PC-9 (cell line): Measurements from ENCODE around the gene ADAMTS12. TPM values are rescaled to one million over a fixed set of nuclear protein-coding genes. Genes with fewer than 3 reads are reported as not detected.

Source experiments
- BruUV-seq: library from RNA; stranded (reverse); fragments of 400-500 nt; replicated peaks from 2 replicates; lab custom pipeline; 2021; lab: Mats Ljungman, UMichigan
- CTCF ChIA-PET: fragments of 300-600 bp; sonication (Branson Sonifier 250); formaldehyde crosslinking; loops from one replicate; lab custom pipeline; 2022; ENCODE audit warnings: antibody characterized with exemption; lab: Charles Lee
- POLR2A ChIA-PET: fragments of 300-600 bp; sonication (Branson Sonifier 250); formaldehyde crosslinking; loops from one replicate; lab custom pipeline; 2022; ENCODE audit warnings: antibody characterized with exemption; ENCODE audit not compliant: unreplicated experiment; lab: Charles Lee
- DNase-seq, 2 experiments: peaks; one replicate each; pipeline versions ENCODE4 v3.0.0 to v3.0.0-alpha.2; 2015 to 2022; ENCODE audit warnings: mixed read lengths in 1 of 2
- H2AFZ ChIP-seq: fragments of 200-600 bp; sonication (generic); 2 replicates; pipeline ENCODE4 v1.8.1; 2017; ENCODE audit warnings: antibody characterized with exemption
- H3F3A ChIP-seq: fragments of 200-600 bp; sonication (generic); 2 replicates; pipeline ENCODE4 v1.8.1; 2017; ENCODE audit warnings: antibody characterized with exemption, mild to moderate bottlenecking, low read depth; ENCODE audit not compliant: insufficient read depth
- H3K27ac ChIP-seq: fragments of 200-600 bp; sonication (generic); 2 replicates; pipeline ENCODE4 v1.6.1; 2016; ENCODE audit warnings: mixed run types
- H3K27me3 ChIP-seq: fragments of 200-600 bp; sonication (generic); 2 replicates; pipeline ENCODE4 v1.6.1; 2016; ENCODE audit warnings: low read depth, mixed run types; ENCODE audit not compliant: insufficient read depth
- H3K36me3 ChIP-seq: fragments of 200-600 bp; sonication (generic); 2 replicates; pipeline ENCODE4 v1.6.1; 2016; ENCODE audit warnings: low read depth, mixed run types
- H3K4me1 ChIP-seq: fragments of 200-600 bp; sonication (generic); replicated peaks from 2 replicates; pipeline ENCODE4 v1.6.1; 2016; ENCODE audit warnings: mixed run types; ENCODE audit not compliant: insufficient read depth
- H3K4me2 ChIP-seq: fragments of 200-600 bp; sonication (generic); 2 replicates; pipeline ENCODE4 v1.6.1; 2017; ENCODE audit warnings: mixed run types
- H3K4me3 ChIP-seq: fragments of 200-600 bp; sonication (generic); 2 replicates; pipeline ENCODE4 v1.6.1; 2016; ENCODE audit warnings: mixed run types
- H3K79me2 ChIP-seq: fragments of 200-600 bp; sonication (generic); 2 replicates; pipeline ENCODE4 v1.6.1; 2017; ENCODE audit warnings: low read depth, mixed run types
- H3K9me2 ChIP-seq: fragments of 200-600 bp; sonication (generic); 2 replicates; pipeline ENCODE4 v1.8.1; 2017; ENCODE audit warnings: mild to moderate bottlenecking; ENCODE audit not compliant: insufficient read depth
- H3K9me3 ChIP-seq: fragments of 200-600 bp; sonication (generic); 2 replicates; pipeline ENCODE4 v1.8.1; 2016; ENCODE audit warnings: low read depth; ENCODE audit not compliant: insufficient read depth
- H4K20me1 ChIP-seq: fragments of 200-600 bp; sonication (generic); 2 replicates; pipeline ENCODE4 v1.8.1; 2017; ENCODE audit not compliant: insufficient read depth
- EZH2 ChIP-seq: fragments of 200-600 bp; sonication (generic); IDR thresholded peaks from 2 replicates; pipeline ENCODE4 v1.8.0; 2017; ENCODE audit warnings: antibody characterized with exemption, low read depth
- intact Hi-C: fragments of 100-400 bp; cut with micrococcal nuclease; formaldehyde crosslinking; loops from one replicate; pipeline ENCODE4 v1.10.0; 2022; ENCODE audit not compliant: unreplicated experiment
- total RNA-seq: library from RNA; stranded (reverse); gene quantifications from 2 replicates; pipeline ENCODE4 v1.2.3, GENCODE V29; 2021
- TF ChIP-seq, protein P1 (sequence below): fragments of 200-600 bp; sonication (generic); conservative IDR thresholded peaks from 2 replicates; pipeline ENCODE4 v1.6.1; 2017; ENCODE audit warnings: mixed run types, antibody characterized with exemption, mild to moderate bottlenecking, moderate library complexity

ADAMTS12 gene
- total RNA-seq, 1 experiment from 2014 or later = 103 TPM

DNA sequence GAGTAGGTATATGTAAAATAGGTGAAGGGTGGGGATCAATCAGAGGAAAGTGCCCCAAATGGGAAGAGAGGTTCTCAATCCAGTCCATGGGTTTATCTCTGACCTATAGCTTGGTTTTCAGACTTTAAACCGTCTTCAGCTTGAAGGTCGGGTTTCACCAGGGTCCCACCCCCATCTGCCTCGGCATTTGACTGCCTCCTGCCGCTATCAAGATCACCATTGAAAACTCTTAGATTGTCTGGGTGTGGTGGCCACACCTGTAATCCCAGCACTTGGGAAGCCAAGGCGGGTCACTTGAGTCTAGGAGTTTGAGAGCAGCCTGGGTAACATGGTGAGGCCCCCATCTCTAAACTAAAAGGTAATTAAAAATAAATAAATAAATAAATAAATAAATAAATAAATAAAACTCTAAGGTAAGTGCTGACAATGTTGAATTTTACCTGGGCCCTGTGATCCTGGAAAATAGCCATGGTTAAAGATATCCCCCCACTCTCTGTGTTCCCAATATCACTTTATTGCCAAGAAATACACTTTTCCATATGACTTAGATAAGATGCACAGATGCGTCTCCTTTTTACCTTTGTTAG, 402.2 kb downstream of the ADAMTS12 start:
- no peaks in the 10 kb centered on the region for H3K9me3 ChIP-seq
- H3F3A ChIP-seq = no peaks in the 10 kb centered on the region
- ChIA-PET POLR2A (no interaction called here), CTCF (no interaction called here)
- no peak overlapping the region for H3K4me3 ChIP-seq
- BruUV-seq = no TSS peak
- H3K27ac ChIP-seq = no peak overlapping the region
- H4K20me1 ChIP-seq = no peaks in the 10 kb centered on the region
- DNase-seq = no peak
- H2AFZ ChIP-seq = no peak overlapping the region
- no peaks in the 10 kb centered on the region for H3K79me2 ChIP-seq
- H3K27me3 ChIP-seq = no peaks in the 10 kb centered on the region
- 0 out of 2 replicates have a peak, but pooled peaks cover 2% of the 10 kb centered on the region for H3K9me2 ChIP-seq
- intact Hi-C loops = no loop called here
- H3K36me3 ChIP-seq = no peaks in the 10 kb centered on the region
- TF ChIP-seq, protein P1, sequence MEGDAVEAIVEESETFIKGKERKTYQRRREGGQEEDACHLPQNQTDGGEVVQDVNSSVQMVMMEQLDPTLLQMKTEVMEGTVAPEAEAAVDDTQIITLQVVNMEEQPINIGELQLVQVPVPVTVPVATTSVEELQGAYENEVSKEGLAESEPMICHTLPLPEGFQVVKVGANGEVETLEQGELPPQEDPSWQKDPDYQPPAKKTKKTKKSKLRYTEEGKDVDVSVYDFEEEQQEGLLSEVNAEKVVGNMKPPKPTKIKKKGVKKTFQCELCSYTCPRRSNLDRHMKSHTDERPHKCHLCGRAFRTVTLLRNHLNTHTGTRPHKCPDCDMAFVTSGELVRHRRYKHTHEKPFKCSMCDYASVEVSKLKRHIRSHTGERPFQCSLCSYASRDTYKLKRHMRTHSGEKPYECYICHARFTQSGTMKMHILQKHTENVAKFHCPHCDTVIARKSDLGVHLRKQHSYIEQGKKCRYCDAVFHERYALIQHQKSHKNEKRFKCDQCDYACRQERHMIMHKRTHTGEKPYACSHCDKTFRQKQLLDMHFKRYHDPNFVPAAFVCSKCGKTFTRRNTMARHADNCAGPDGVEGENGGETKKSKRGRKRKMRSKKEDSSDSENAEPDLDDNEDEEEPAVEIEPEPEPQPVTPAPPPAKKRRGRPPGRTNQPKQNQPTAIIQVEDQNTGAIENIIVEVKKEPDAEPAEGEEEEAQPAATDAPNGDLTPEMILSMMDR = no peak
- H3K4me2 ChIP-seq = no peak overlapping the region
- no peaks in the 10 kb centered on the region for H3K4me1 ChIP-seq

DNA sequence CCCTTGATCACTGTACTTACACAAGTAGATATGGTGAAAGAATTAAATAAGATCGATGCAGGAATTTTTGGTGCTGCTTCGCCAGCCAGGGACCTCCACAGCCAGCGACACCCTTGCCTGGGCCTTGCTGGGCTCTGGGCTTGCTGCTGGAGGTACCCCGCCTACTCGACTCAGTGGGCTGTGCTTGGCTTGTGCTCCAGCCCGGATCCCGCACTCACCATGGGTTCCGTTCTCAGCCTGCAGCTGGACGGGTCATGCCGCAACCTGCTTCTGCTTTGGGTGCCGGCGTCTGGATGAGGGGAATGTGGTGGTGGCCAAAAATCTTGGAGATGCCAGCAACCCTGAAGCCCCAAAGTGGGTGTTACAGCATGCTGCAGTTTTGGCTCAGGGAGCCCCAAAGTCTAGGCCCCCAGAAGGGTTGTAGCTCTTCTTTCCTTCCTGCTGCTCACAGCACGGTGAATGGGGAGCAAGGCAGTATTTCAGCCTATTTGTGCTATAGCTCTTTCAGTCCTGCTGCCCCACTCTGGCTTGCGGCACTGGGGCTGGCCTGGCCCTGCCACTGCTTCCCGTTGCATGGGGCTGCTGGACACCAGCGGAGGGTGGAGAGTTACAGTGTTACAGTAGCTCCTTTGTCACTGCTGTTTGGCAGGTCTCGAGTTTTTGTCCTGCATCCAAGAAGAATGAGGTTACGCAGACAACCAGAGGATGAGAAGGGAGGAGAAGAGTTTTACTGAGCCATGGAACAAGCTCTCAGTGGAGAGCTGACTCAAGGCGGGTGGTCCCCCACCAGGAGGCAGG, 403.0 kb downstream of the ADAMTS12 start:
- intact Hi-C loops = no loop called here
- Histone ChIP-seq H3K36me3 (no peaks in the 10 kb centered on the region), H4K20me1 (no peaks in the 10 kb centered on the region), H3K4me2 (no peak overlapping the region), H2AFZ (no peak overlapping the region), H3K9me3 (no peaks in the 10 kb centered on the region), H3K27ac (no peak overlapping the region), H3F3A (no peaks in the 10 kb centered on the region), H3K27me3 (no peaks in the 10 kb centered on the region), H3K4me1 (no peaks in the 10 kb centered on the region), H3K9me2 (no peaks in the 10 kb centered on the region), H3K4me3 (no peak overlapping the region), H3K79me2 (no peaks in the 10 kb centered on the region)
- POLR2A ChIA-PET = no interaction called here
- no TSS peak for BruUV-seq
- TF ChIP-seq EZH2 = no peak
- TF ChIP-seq, protein P1 = no peak
- CTCF ChIA-PET = interaction anchor here (0.7 kb wide), 1 partner anchor 22 kb away, joined by 3 read pairs; no protein-coding TSS in a partner anchor
- DNase-seq = no peak

DNA sequence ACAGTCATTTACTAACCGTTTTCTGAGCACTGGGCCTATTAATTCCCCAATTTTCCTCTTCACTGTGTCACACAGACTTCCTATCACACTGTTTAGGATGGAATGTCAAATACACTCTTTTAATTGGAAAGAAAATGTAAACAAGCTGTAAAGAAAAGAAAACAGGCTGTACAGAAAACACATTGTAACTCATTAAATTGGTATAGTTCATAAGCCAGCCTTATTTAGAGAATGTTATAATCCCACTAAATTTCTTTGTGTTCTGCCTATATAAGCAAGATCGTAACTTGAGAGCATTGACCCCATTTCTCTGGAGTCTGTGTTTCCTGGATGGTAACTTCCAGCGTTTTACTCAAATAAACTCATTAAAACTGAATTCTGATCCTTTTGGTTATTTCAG, 404.6 kb downstream of the ADAMTS12 start:
- H3K27ac ChIP-seq = no peak overlapping the region
- DNase-seq = no peak
- ChIA-PET POLR2A (no interaction called here), CTCF (no interaction called here)
- H2AFZ ChIP-seq = no peak overlapping the region
- no peaks in the 10 kb centered on the region for H3F3A ChIP-seq
- no peak overlapping the region for H3K4me3 ChIP-seq
- no peaks in the 10 kb centered on the region for H3K9me3 ChIP-seq
- no peaks in the 10 kb centered on the region for H3K4me1 ChIP-seq
- H3K9me2 ChIP-seq = no peaks in the 10 kb centered on the region
- H3K36me3 ChIP-seq = no peaks in the 10 kb centered on the region
- H3K27me3 ChIP-seq = no peaks in the 10 kb centered on the region
- H3K4me2 ChIP-seq = no peak overlapping the region
- H3K79me2 ChIP-seq = no peaks in the 10 kb centered on the region
- BruUV-seq = no TSS peak
- intact Hi-C loops = no loop called here
- no peaks in the 10 kb centered on the region for H4K20me1 ChIP-seq
- TF ChIP-seq, protein P1 = no peak
- TF ChIP-seq EZH2 = no peak
